Cardiac fibroblast (primary cell): ENCODE results near the gene LRRC75A.

Experiments
- DNase-seq, 2 donors: peaks; one replicate each; pipeline versions ENCODE4 v3.0.0 to v3.0.0-alpha.2; 2010; ENCODE audit warnings: low read depth in 2 of 2
- H3K4me3 ChIP-seq, 2 donors: replicated peaks in 1 of 2; 1 replicate in 1 of 2; 2 replicates in 1 of 2; pipeline ENCODE4 v1.5.1; 2011; ENCODE audit warnings: low read depth in 2 of 2, low read length in 2 of 2, mild to moderate bottlenecking in 2 of 2, moderate library complexity in 1 of 2
- TF ChIP-seq, protein P1 (sequence below): IDR thresholded peaks from one replicate; pipeline ENCODE4 v1.5.1; 2011; ENCODE audit warnings: low read depth, mild to moderate bottlenecking, low read length, inconsistent platforms

Gene LRRC75A

DNA sequence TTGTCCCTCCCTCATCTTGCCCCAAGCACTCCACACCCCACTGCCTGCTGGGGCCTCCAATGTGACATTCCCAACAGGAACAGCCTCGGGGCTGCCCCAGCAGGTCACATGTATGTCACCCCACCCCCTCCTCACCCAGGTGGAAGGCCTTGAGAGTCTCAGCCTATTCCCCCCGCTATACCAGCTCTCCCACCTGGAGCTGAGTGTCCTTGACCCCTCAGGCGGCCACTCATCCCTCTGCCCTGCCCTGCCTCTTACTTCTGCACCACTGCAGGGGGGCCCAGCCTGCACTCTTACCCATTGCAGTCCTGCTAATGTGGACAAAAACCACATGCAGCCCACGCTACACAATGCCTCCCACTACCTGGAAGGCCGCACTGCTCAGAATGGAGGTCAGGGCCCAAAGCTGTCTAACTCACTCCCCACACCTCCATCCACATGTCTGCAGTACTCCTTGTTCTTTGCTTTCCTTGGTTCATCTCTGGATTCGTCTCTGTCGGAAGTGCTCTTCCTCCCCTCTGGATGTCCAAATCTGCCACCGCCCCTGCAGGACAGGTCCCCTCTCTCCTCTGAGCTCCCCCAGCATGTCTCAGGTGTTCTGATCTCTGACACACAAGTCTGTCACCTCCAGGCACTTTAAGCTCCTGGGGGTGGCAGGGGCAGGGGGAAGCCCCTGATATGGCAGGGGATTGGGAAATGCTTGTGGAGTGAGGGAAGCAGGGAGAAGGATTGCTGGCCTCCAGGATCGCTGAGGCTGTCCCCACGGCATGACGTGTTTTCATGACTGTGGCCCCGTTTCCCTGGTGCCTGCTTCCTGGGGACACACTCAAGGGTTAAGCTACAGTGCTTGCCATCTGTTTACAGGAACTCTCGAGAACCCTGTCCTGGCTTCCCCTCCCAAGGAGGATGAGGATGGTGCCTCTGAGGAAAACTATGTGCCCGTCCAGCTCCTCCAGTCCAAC, 55.8 kb downstream of the LRRC75A start:
- TF ChIP-seq, protein P1, sequence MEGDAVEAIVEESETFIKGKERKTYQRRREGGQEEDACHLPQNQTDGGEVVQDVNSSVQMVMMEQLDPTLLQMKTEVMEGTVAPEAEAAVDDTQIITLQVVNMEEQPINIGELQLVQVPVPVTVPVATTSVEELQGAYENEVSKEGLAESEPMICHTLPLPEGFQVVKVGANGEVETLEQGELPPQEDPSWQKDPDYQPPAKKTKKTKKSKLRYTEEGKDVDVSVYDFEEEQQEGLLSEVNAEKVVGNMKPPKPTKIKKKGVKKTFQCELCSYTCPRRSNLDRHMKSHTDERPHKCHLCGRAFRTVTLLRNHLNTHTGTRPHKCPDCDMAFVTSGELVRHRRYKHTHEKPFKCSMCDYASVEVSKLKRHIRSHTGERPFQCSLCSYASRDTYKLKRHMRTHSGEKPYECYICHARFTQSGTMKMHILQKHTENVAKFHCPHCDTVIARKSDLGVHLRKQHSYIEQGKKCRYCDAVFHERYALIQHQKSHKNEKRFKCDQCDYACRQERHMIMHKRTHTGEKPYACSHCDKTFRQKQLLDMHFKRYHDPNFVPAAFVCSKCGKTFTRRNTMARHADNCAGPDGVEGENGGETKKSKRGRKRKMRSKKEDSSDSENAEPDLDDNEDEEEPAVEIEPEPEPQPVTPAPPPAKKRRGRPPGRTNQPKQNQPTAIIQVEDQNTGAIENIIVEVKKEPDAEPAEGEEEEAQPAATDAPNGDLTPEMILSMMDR, result no peak
- DNase-seq, result no peak

DNA sequence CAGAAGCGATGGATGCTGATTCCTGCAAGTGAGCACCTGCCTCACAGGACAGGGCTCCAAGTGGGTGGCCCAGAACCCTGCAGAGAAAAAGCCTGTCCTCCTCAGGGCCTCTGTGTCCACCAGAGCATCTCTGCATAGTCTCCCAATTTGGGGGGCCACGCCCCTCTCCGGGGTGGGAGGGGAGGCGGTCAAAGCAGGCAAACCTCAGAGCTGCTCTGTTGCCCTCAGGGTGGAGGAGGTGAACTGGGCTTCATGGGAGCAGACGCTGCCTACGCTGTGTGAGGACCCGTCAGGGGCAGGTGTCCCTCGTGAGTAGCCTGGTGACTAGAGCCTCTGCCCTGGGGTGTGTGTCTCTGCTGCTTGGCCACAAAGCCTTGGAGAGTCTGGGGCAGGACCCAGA, 57.3 kb downstream of the LRRC75A start:
- TF ChIP-seq, protein P1, result no peak
- no peak for DNase-seq
- no peak overlapping the region for H3K4me3 ChIP-seq

More for the DNA sequence above, 55.8 kb downstream of the LRRC75A start:
- no peak overlapping the region for H3K4me3 ChIP-seq

DNA sequence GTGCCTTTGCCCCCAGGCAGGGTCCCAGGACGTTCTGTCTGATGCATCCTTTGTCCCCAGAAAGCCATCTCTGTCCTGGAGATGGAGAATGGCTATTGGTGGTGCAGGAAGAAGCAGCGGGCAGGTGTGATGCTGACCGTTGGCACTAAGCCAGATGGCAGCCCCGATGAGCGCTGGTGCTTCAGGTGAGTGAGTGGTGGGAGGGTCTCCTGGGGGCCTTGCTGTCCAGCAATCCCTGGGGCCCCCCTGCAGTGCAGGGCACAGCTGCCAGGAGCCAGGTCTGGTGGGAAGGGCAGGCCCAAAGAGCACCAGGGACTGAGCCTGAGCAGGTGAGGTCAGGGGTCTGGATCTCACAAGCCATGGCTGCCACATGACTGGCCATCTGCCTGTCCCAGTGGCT, 58.5 kb downstream of the LRRC75A start:
- TF ChIP-seq, protein P1, result no peak
- no peak for DNase-seq
- no peak overlapping the region for H3K4me3 ChIP-seq

DNA sequence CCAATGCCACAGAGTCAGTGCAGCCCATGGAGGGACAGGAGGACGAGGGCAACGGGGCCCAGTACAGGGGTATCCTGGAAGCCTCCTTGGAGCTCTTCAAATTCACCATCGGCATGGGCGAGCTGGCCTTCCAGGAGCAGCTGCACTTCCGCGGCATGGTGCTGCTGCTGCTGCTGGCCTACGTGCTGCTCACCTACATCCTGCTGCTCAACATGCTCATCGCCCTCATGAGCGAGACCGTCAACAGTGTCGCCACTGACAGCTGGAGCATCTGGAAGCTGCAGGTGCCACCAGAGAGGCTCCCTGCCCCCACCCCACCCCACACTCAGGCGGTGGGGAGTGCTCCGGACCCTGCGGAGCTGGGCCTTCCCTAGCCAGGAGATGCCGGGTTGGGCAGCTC, 60.0 kb downstream of the LRRC75A start:
- no peak overlapping the region for H3K4me3 ChIP-seq
- TF ChIP-seq, protein P1, result no peak
- no peak for DNase-seq

DNA sequence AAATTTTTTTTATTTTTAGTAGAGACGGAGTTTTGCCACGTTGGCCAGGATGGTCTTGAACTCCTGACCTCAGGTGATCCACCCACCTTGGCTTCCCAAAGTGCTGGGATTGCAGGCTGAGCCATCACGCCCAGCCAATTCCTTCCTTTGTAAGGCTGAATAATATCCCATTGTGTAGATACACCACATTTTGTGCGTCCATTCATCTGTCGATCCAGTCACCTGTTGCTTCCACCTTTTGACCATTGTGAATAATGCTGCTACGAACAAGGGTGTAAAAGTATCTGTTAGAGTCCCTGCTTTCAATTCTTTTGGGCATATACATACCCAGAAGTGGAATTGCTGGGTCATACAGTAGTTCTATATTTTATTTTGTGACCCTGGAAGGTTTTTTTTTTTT, 61.3 kb downstream of the LRRC75A start:
- no peak for DNase-seq
- no peak overlapping the region for H3K4me3 ChIP-seq
- TF ChIP-seq, protein P1, result no peak

DNA sequence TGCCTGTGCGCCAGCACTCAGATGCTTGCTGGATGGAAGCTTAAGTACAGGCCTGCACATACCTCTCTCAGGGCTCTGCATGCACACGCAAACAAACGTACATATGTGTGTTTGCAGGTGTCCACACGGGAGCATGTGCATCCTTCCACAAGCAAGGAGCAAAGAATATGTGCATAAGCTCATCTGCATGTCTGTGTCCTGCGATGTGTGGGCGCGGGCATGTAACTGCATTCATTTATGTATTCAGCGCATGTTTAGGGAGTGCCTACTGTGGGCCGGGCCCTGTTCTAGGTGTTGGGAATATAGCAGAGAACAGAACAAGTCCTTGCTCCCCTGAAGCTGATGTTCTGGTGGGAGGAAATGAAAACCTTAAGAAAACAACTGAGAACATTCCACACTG, 62.9 kb downstream of the LRRC75A start:
- no peak overlapping the region for H3K4me3 ChIP-seq
- no peak for DNase-seq
- TF ChIP-seq, protein P1, result no peak
